ENCODE data around the gene LOXHD1. TPM values are rescaled to one million over a fixed set of nuclear protein-coding genes. Genes with fewer than 3 reads are reported as not detected.

The LOXHD1 gene
- total and polyA plus RNA-seq, 2 donors (not counting 1 experiment from before 2014, with no cell fraction given), result not detected

DNA sequence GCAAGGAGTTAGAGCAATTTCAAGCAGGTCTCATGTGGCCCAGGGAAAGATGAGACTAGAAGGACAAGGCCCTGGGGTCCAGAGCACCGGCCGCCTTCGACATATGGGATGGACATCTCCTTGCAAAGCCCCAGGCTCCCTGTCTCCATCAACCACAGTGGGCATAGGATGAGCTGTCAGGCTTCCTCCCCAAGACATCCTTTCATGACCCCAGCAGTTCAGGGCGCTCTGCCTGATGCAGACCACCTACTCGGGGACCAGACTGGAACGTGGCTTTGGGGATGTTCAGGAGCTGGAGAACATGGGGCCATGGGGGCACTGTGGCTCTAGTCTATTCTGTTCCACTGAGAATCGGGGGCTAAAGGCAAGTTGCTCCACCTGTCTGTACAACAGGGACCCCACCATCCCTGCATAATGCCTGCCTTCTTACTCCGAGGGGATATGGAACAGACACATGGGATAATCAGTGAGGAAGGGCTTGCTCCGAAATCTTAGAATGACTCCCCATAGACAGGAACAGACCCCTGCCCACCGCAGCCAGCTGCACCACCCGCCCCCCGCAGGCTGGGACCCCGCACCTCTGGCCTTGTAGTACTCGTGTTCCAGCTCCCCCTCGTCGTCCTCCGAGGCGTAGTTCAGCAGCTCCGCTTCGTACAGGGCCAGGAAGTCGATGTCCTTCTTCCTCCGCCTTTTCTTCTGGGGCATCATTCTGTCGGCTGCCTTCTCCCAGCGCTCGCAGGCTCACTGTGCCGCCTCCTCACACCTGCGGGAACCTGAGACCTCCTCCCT lies 500 bp downstream of the LOXHD1 start:
- WGBS (ENCODE audit: insufficient coverage), result 91% methylated on average over 25 of the region's 27 CpGs
- intact Hi-C loops (cut with micrococcal nuclease), result no loop called here

More for the DNA sequence above, 500 bp downstream of the LOXHD1 start:
- ATAC-seq (ENCODE audit: low read depth), result no peak
- POLR2A ChIA-PET, result no interaction called here
- Mint-ChIP-seq H3K9me3 (ENCODE audit: insufficient read depth) (no peaks in the 10 kb centered on the region), H3K4me3 (no peak overlapping the region), H3K27ac (no peak overlapping the region), H3K27me3 (peaks cover 4% of the 10 kb centered on the region), H3K4me1 (no peaks in the 10 kb centered on the region)
- H3K9ac ChIP-seq (ENCODE audit: low read length), result no peak overlapping the region
- H3K9me3 ChIP-seq (ENCODE audit: control extremely low read depth in 1 of 3, control insufficient read depth in 2 of 3, insufficient read depth in 1 of 3, low read length in 2 of 3), result no peaks in the 10 kb centered on the region
- no peaks in the 10 kb centered on the region for H3K79me2 ChIP-seq (ENCODE audit: control insufficient read depth, insufficient read depth, low read length)
- no peak overlapping the region for H3K27ac ChIP-seq (ENCODE audit: low read length in 2 of 2)
- TF ChIP-seq CTCF (IDR thresholded peaks at IDR 0.05) (no peak), EZH2 (IDR thresholded peaks at IDR 0.05; ENCODE audit: borderline replicate concordance, insufficient read depth, low read depth, low read length, poor library complexity, severe bottlenecking) (no peak)
- no peaks in the 10 kb centered on the region for H3K36me3 ChIP-seq (replicated peaks in 1 of 2; ENCODE audit: control extremely low read depth in 1 of 2, control insufficient read depth in 1 of 2, extremely low read depth in 1 of 2, insufficient read depth in 2 of 2, low read length in 1 of 2)
- H2AFZ ChIP-seq (ENCODE audit: insufficient read depth, low read depth, low read length, poor library complexity, severe bottlenecking), result no peak overlapping the region
- no peaks in the 10 kb centered on the region for H4K20me1 ChIP-seq (ENCODE audit: control insufficient read depth, insufficient read depth, low read length, poor library complexity, severe bottlenecking)
- no peak for DNase-seq
- CTCF ChIA-PET, result interaction anchor here (1.1 to 6.4 kb wide), 5 partner anchors 9 to 507 kb away, joined by 3 to 228 read pairs (median 19); a partner anchor contains a TSS
- H3K4me1 ChIP-seq (ENCODE audit: control insufficient read depth in 2 of 2, insufficient read depth in 2 of 2, low read length in 2 of 2), result no peaks in the 10 kb centered on the region
- H3K27me3 ChIP-seq (replicated peaks in 1 of 4; ENCODE audit: control extremely low read depth in 1 of 4, control insufficient read depth in 3 of 4, insufficient read depth in 4 of 4, low read length in 3 of 4), result peaks cover 0 to 7% (median 0%) of the 10 kb centered on the region in 4 experiments
- H3K4me2 ChIP-seq (replicated peaks; ENCODE audit: low read depth, low read length, poor library complexity, severe bottlenecking), result no peak overlapping the region
- no peak overlapping the region for H3K4me3 ChIP-seq (ENCODE audit: control extremely low read depth in 1 of 5, extremely low read depth in 1 of 5, insufficient read depth in 1 of 5, low read depth in 2 of 5, low read length in 4 of 5)

Measured in B cell (primary cell).